Nucleus accumbens (tissue), 56 donors: ENCODE results near the gene DNHD1.
"Not testable (repeated sequence)": the region's sequence is repeated elsewhere in the genome, so short reads cannot be mapped to it uniquely, and the experiment has no call there.

Experiments used
- DNase-seq, 56 donors: peaks; one replicate each; lab custom pipeline; 2025; lab: John Stamatoyannopoulos, UW

The DNHD1 gene

GRCh38 chr11:6476571-6476970, 20.5 kb upstream of the DNHD1 start:
- no peak for DNase-seq

GRCh38 chr11:6480299-6480914, 16.7 kb upstream of the DNHD1 start:
- no peak for DNase-seq

- DNase-seq, result peak; percentile 58 to 100 (median 98)
Observed at GRCh38 chr11:6481012-6481923, 15.8 kb upstream of the DNHD1 start, which contains the start of the genes ARFIP2 and TIMM10B. Gene ARFIP2, minus strand, starts transcription at chr11:6481331. Its CDS starts 910 bp downstream, at chr11:6480421. Gene TIMM10B, plus strand, starts transcription at chr11:6481501. Its CDS starts 16 bp downstream, at chr11:6481517.

GRCh38 chr11:6481924-6482275, 15.2 kb upstream of the DNHD1 start:
- DNase-seq, result no peak

GRCh38 chr11:6482441-6482840, 14.6 kb upstream of the DNHD1 start:
- DNase-seq, result no peak

- no peak for DNase-seq
Observed at GRCh38 chr11:6483015-6483414, 14.1 kb upstream of the DNHD1 start.

- no peak for DNase-seq
Observed at GRCh38 chr11:6485661-6486060, 11.4 kb upstream of the DNHD1 start.

- no peak for DNase-seq
Observed at GRCh38 chr11:6486256-6486655, 10.8 kb upstream of the DNHD1 start.

- no peak for DNase-seq
Observed at GRCh38 chr11:6486938-6487337, 10.1 kb upstream of the DNHD1 start.

GRCh38 chr11:6488342-6488741, 8.7 kb upstream of the DNHD1 start:
- DNase-seq, result no peak

GRCh38 chr11:6488821-6489220, 8.3 kb upstream of the DNHD1 start:
- DNase-seq, result no peak

GRCh38 chr11:6489306-6489705, 7.8 kb upstream of the DNHD1 start:
- DNase-seq, result no peak

GRCh38 chr11:6498121-6498520, 1.0 kb downstream of the DNHD1 start:
- no peak for DNase-seq

- no peak for DNase-seq
Observed at GRCh38 chr11:6498544-6498943, 1.5 kb downstream of the DNHD1 start.

- DNase-seq, result no peak
Observed at GRCh38 chr11:6502382-6502781, 5.3 kb downstream of the DNHD1 start.

- DNase-seq, result no peak
Observed at GRCh38 chr11:6504166-6504565, 7.1 kb downstream of the DNHD1 start.

GRCh38 chr11:6505577-6506240, 8.6 kb downstream of the DNHD1 start:
- DNase-seq, result peak in 3 of 56 donors; percentile 13 to 14 (median 14)

- DNase-seq, result no peak
Observed at GRCh38 chr11:6516865-6517264, 19.8 kb downstream of the DNHD1 start.

- DNase-seq, result no peak
Observed at GRCh38 chr11:6520265-6520664, 23.2 kb downstream of the DNHD1 start.

GRCh38 chr11:6521946-6522345, 24.9 kb downstream of the DNHD1 start:
- not testable (repeated sequence) for DNase-seq

- DNase-seq, result no peak
Observed at GRCh38 chr11:6523253-6523652, 26.2 kb downstream of the DNHD1 start.
